Stimulated activated CD4-positive, alpha-beta T cell treated with anti-CD3 and anti-CD28 coated beads, Interleukin-1b, Interleukin-23, amount 100 ng/mL, for 1 hour (primary cell): ENCODE measurements around the gene TAS2R41.
"Not testable (repeated sequence)": the region's sequence is repeated elsewhere in the genome, so short reads cannot be mapped to it uniquely, and the experiment has no call there.

Experiments used
- DNase-seq, 2 donors: peaks; one replicate each; pipeline ENCODE4 v3.0.0-alpha.2; 2020; ENCODE audit warnings: low read depth in 2 of 2

The TAS2R41 gene

GRCh38 chr7:143456992-143457793, 20.5 kb upstream of the TAS2R41 start:
- no peak for DNase-seq

GRCh38 chr7:143458263-143458662, 19.4 kb upstream of the TAS2R41 start:
- DNase-seq, result no peak

- no peak for DNase-seq
These were observed 19.0 kb upstream of the TAS2R41 start for GRCh38 chr7:143458681-143459080.

GRCh38 chr7:143459359-143459758, 18.3 kb upstream of the TAS2R41 start:
- no peak for DNase-seq

GRCh38 chr7:143460271-143460979, 17.2 kb upstream of the TAS2R41 start:
- DNase-seq, result no peak

GRCh38 chr7:143462045-143462444, 15.6 kb upstream of the TAS2R41 start:
- DNase-seq, result no peak

GRCh38 chr7:143463556-143463955, 14.1 kb upstream of the TAS2R41 start:
- no peak for DNase-seq

GRCh38 chr7:143463957-143464356, 13.7 kb upstream of the TAS2R41 start:
- DNase-seq, result no peak

GRCh38 chr7:143467724-143468123, 9.9 kb upstream of the TAS2R41 start:
- no peak for DNase-seq

GRCh38 chr7:143472071-143472689, 5.5 kb upstream of the TAS2R41 start:
- DNase-seq, result not testable (repeated sequence)

- DNase-seq, result no peak
These were observed 1.5 kb downstream of the TAS2R41 start for GRCh38 chr7:143479055-143479766.

- no peak for DNase-seq
These were observed 2.8 kb downstream of the TAS2R41 start for GRCh38 chr7:143480501-143480900.

GRCh38 chr7:143484119-143484518, 6.4 kb downstream of the TAS2R41 start:
- DNase-seq, result no peak

GRCh38 chr7:143485094-143485493, 7.4 kb downstream of the TAS2R41 start:
- no peak for DNase-seq

GRCh38 chr7:143485500-143485899, 7.8 kb downstream of the TAS2R41 start:
- DNase-seq, result no peak

GRCh38 chr7:143486266-143486665, 8.6 kb downstream of the TAS2R41 start:
- DNase-seq, result not testable (repeated sequence)

GRCh38 chr7:143487061-143487460, 9.4 kb downstream of the TAS2R41 start:
- DNase-seq, result no peak

- DNase-seq, result no peak
These were observed 9.9 kb downstream of the TAS2R41 start for GRCh38 chr7:143487566-143487965.

- no peak for DNase-seq
These were observed 13.1 kb downstream of the TAS2R41 start for GRCh38 chr7:143490717-143491306.

- no peak for DNase-seq
These were observed 14.4 kb downstream of the TAS2R41 start for GRCh38 chr7:143492043-143492471.
